Fibroblast of pulmonary artery (primary cell): ENCODE measurements around the gene GRID2.

Source experiments
- DNase-seq: peaks from one replicate; pipeline ENCODE4 v3.0.0-alpha.2; 2010; ENCODE audit warnings: low read depth
- H3K4me3 ChIP-seq: replicated peaks from 2 replicates; pipeline ENCODE4 v1.5.1; 2011; ENCODE audit warnings: low read depth, mild to moderate bottlenecking, control low read depth, low read length, moderate library complexity
- TF ChIP-seq, protein P1 (sequence below): IDR thresholded peaks from 2 replicates; pipeline ENCODE4 v1.5.1; 2011; ENCODE audit warnings: mild to moderate bottlenecking, control low read depth, low read length, inconsistent platforms; ENCODE audit errors: missing control alignments

Gene GRID2

GRCh38 chr4:93744961-93745360, 1441.2 kb downstream of the GRID2 start:
- H3K4me3 ChIP-seq, result no peak overlapping the region
- DNase-seq, result no peak
- TF ChIP-seq, protein P1, sequence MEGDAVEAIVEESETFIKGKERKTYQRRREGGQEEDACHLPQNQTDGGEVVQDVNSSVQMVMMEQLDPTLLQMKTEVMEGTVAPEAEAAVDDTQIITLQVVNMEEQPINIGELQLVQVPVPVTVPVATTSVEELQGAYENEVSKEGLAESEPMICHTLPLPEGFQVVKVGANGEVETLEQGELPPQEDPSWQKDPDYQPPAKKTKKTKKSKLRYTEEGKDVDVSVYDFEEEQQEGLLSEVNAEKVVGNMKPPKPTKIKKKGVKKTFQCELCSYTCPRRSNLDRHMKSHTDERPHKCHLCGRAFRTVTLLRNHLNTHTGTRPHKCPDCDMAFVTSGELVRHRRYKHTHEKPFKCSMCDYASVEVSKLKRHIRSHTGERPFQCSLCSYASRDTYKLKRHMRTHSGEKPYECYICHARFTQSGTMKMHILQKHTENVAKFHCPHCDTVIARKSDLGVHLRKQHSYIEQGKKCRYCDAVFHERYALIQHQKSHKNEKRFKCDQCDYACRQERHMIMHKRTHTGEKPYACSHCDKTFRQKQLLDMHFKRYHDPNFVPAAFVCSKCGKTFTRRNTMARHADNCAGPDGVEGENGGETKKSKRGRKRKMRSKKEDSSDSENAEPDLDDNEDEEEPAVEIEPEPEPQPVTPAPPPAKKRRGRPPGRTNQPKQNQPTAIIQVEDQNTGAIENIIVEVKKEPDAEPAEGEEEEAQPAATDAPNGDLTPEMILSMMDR, result no peak

- TF ChIP-seq, protein P1, result no peak
- no peak for DNase-seq
- H3K4me3 ChIP-seq, result no peak overlapping the region
These were observed 1442.3 kb downstream of the GRID2 start for GRCh38 chr4:93746031-93746430.

GRCh38 chr4:93747220-93747619, 1443.5 kb downstream of the GRID2 start:
- no peak overlapping the region for H3K4me3 ChIP-seq
- no peak for DNase-seq
- TF ChIP-seq, protein P1, result no peak

- TF ChIP-seq, protein P1, result no peak
- DNase-seq, result no peak
- H3K4me3 ChIP-seq, result no peak overlapping the region
These were observed 1444.9 kb downstream of the GRID2 start for GRCh38 chr4:93748373-93749291.

GRCh38 chr4:93749292-93749761, 1445.6 kb downstream of the GRID2 start:
- DNase-seq, result no peak
- TF ChIP-seq, protein P1, result no peak
- no peak overlapping the region for H3K4me3 ChIP-seq

GRCh38 chr4:93751411-93751810, 1447.6 kb downstream of the GRID2 start:
- TF ChIP-seq, protein P1, result no peak
- no peak for DNase-seq
- no peak overlapping the region for H3K4me3 ChIP-seq
